ENCODE data around the gene PTPRN.

DNA sequence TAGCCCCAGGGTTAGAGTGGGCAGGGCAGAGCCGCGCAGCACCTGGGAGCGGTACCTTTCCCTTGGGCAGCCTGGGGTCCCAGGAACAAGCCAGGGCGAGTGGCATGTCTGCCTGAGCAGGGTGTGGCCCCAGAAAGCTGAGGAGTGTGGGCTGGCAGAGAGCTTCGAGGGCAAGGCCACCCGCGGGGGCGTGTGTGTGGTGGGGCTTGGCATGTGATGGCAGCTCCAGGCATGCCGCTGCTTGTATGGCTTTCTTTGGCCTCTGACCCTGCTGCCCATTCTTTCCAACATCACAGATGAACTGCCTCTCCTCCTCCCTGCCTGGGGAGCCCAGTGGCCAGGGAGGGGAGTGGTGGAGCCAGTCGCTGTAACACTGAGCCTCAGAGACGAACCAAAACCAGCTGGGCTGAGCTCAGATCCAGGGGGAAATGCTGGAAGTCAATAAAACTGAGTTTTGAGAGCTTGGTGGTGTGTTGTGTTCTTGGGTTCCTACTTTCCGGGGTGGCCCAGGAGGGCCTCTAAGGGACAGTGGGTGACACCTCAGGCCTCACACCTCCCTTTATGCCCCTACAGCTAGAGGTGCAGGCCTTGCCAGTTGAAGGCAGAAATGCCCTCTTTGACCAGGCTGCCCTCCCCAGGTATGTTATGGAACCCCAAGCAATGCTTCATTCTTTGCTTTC is 22.6 kb downstream of the PTPRN start:
- TF ChIP-seq POLR2A (IDR thresholded peaks at IDR 0.05) (no peak), EP300 (IDR thresholded peaks at IDR 0.05) (no peak)
- TF ChIP-seq, protein P1, sequence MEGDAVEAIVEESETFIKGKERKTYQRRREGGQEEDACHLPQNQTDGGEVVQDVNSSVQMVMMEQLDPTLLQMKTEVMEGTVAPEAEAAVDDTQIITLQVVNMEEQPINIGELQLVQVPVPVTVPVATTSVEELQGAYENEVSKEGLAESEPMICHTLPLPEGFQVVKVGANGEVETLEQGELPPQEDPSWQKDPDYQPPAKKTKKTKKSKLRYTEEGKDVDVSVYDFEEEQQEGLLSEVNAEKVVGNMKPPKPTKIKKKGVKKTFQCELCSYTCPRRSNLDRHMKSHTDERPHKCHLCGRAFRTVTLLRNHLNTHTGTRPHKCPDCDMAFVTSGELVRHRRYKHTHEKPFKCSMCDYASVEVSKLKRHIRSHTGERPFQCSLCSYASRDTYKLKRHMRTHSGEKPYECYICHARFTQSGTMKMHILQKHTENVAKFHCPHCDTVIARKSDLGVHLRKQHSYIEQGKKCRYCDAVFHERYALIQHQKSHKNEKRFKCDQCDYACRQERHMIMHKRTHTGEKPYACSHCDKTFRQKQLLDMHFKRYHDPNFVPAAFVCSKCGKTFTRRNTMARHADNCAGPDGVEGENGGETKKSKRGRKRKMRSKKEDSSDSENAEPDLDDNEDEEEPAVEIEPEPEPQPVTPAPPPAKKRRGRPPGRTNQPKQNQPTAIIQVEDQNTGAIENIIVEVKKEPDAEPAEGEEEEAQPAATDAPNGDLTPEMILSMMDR (IDR thresholded peaks at IDR 0.05), result no peak

All from suprapubic skin (tissue), 3 donors.